ENCODE data around the gene ACTN4. TPM values are rescaled to one million over a fixed set of nuclear protein-coding genes. Genes with fewer than 3 reads are reported as not detected.

ACTN4 gene
- total and polyA plus RNA-seq, 10 of the 15 experiments (the other 5 are each of a cell fraction or from before 2014, with no cell fraction given) = 2.4 to 293 (median 72.5) TPM

DNA sequence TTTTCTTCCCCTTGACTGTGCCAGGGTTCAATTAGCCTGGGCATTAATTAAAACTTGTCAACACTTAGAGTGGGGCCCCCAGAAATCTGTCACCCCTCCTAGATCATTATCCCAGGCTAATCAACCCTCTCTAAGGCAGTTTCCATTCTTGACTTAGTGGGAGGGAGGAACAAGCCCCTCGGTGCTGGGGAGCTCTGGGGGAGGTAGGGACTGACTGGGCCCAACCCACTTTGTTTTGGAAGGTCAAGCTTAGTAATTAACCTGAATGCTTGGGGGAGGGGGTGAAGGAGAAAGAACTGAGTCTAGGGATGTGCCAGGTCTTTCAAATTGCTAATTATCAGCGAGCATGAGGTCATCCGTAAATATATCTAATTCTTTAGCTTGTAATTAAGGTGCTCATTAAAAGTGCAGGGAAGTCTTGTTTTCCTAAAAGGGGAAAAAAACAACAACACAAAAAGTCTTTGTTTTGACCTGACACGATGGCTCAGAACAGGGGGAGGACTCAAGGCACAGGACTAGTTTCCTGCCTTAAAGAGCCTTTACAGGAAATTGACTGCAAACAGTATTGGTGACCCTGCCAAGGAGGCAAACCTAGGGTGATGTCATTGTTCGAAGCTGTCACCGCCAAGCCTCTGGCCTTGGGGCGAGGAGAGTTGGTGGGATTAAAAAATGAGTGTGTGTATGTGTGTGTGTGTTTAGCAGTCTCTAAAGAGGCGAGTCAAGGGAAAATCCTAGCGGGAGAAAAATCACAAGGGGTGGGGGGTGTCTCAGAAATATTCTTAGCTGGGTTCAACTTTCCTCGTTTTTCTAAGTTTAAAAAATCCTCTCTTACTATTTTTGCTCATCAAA lies 19.4 kb downstream of the ACTN4 start:
- Histone ChIP-seq H2AFZ (ENCODE audit: control insufficient read depth, low read depth, low read length) (no peak overlapping the region), H4K20me1 (ENCODE audit: control insufficient read depth, insufficient read depth) (no peaks in the 10 kb centered on the region; the same call in 1 of the 2 replicates), H3K4me2 (ENCODE audit: control insufficient read depth, insufficient read depth) (peak overlapping the region; percentile 49), H3K4me3 (0 out of 2 replicates have a peak overlapping the region, but pooled peaks have one; percentile 37), H3K79me2 (ENCODE audit: control insufficient read depth, insufficient read depth, low read length) (peaks cover 83% of the 10 kb centered on the region), H3K27me3 (replicated peaks in 1 of 2; ENCODE audit: control insufficient read depth in 2 of 2, insufficient read depth in 2 of 2, low read length in 1 of 2) (no peaks in the 10 kb centered on the region), H3K9ac (ENCODE audit: control insufficient read depth, insufficient read depth, low read length) (peak overlapping the region; percentile 15; the same call in 1 of the 2 replicates), H3K9me3 (replicated peaks; ENCODE audit: control insufficient read depth, insufficient read depth, low read length) (no peaks in the 10 kb centered on the region), H3K4me1 (ENCODE audit: control insufficient read depth, insufficient read depth, low read length) (peaks cover 52% of the 10 kb centered on the region), H3K36me3 (ENCODE audit: control insufficient read depth in 2 of 2, insufficient read depth in 2 of 2, low read length in 1 of 2) (peaks cover 3 to 9% of the 10 kb centered on the region in 2 experiments), H3K27ac (ENCODE audit: control insufficient read depth, insufficient read depth) (peak overlapping the region; percentile 55)
- WGBS (ENCODE audit: insufficient coverage, insufficient replicate concordance, low lambda C conversion rate, missing lambda C conversion rate) = under 1% methylated on average over 10 of the region's 10 CpGs
- POLR2A ChIA-PET = interaction anchor here (0.6 kb wide), 5 partner anchors 13 to 197 kb away, joined by 3 to 6 read pairs (median 4); no protein-coding TSS in a partner anchor
- DNase-seq (ENCODE audit: low read depth, low spot score) = no peak
- ATAC-seq = peak; percentile 88
- TF ChIP-seq, protein P1, sequence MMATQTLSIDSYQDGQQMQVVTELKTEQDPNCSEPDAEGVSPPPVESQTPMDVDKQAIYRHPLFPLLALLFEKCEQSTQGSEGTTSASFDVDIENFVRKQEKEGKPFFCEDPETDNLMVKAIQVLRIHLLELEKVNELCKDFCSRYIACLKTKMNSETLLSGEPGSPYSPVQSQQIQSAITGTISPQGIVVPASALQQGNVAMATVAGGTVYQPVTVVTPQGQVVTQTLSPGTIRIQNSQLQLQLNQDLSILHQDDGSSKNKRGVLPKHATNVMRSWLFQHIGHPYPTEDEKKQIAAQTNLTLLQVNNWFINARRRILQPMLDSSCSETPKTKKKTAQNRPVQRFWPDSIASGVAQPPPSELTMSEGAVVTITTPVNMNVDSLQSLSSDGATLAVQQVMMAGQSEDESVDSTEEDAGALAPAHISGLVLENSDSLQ (IDR thresholded peaks at IDR 0.05) = peak; percentile 12; the same call in 1 of the 2 replicates
- TF ChIP-seq, protein P2, sequence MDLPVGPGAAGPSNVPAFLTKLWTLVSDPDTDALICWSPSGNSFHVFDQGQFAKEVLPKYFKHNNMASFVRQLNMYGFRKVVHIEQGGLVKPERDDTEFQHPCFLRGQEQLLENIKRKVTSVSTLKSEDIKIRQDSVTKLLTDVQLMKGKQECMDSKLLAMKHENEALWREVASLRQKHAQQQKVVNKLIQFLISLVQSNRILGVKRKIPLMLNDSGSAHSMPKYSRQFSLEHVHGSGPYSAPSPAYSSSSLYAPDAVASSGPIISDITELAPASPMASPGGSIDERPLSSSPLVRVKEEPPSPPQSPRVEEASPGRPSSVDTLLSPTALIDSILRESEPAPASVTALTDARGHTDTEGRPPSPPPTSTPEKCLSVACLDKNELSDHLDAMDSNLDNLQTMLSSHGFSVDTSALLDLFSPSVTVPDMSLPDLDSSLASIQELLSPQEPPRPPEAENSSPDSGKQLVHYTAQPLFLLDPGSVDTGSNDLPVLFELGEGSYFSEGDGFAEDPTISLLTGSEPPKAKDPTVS (IDR thresholded peaks at IDR 0.05; ENCODE audit: low read depth, low read length) = no peak
- peak; percentile 25; the same call in 1 of the 2 replicates for TF ChIP-seq GABPA (IDR thresholded peaks at IDR 0.05; ENCODE audit: low read depth)
- no peak for TF ChIP-seq KAT2A (conservative IDR thresholded peaks at IDR 0.05; ENCODE audit: control insufficient read depth, low read depth, low read length)
- peak; percentile 34 for TF ChIP-seq MTA2 (IDR thresholded peaks at IDR 0.05; ENCODE audit: low read depth)
- TF ChIP-seq, protein P3, sequence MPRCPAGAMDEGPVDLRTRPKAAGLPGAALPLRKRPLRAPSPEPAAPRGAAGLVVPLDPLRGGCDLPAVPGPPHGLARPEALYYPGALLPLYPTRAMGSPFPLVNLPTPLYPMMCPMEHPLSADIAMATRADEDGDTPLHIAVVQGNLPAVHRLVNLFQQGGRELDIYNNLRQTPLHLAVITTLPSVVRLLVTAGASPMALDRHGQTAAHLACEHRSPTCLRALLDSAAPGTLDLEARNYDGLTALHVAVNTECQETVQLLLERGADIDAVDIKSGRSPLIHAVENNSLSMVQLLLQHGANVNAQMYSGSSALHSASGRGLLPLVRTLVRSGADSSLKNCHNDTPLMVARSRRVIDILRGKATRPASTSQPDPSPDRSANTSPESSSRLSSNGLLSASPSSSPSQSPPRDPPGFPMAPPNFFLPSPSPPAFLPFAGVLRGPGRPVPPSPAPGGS (IDR thresholded peaks at IDR 0.05; ENCODE audit: borderline replicate concordance, insufficient read depth, low read depth, low read length, poor library complexity, severe bottlenecking) = peak; percentile 21
- TF ChIP-seq POLR2AphosphoS5 (IDR thresholded peaks at IDR 0.05; ENCODE audit: low read length) = no peak
- TF ChIP-seq ATF7 (IDR thresholded peaks at IDR 0.05; ENCODE audit: low read depth) = peak; percentile 91
- TF ChIP-seq CREM (IDR thresholded peaks at IDR 0.05; ENCODE audit: low read depth) = 0 out of 2 replicates have a peak, but pooled peaks have one; percentile 34
- 0 out of 2 replicates have a peak, but pooled peaks have one; percentile 32 for TF ChIP-seq CREB1 (IDR thresholded peaks at IDR 0.05; ENCODE audit: low read depth)
- TF ChIP-seq, protein P4, sequence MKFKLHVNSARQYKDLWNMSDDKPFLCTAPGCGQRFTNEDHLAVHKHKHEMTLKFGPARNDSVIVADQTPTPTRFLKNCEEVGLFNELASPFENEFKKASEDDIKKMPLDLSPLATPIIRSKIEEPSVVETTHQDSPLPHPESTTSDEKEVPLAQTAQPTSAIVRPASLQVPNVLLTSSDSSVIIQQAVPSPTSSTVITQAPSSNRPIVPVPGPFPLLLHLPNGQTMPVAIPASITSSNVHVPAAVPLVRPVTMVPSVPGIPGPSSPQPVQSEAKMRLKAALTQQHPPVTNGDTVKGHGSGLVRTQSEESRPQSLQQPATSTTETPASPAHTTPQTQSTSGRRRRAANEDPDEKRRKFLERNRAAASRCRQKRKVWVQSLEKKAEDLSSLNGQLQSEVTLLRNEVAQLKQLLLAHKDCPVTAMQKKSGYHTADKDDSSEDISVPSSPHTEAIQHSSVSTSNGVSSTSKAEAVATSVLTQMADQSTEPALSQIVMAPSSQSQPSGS (IDR thresholded peaks at IDR 0.05; ENCODE audit: low read length) = peak; percentile 50
- BruUV-seq (replicated peaks) = no TSS peak
- intact Hi-C loops (cut with micrococcal nuclease; ENCODE audit: unreplicated experiment) = no loop called here
- RAD21 ChIA-PET (ENCODE audit: unreplicated experiment) = no interaction called here
- SMC1A ChIA-PET (ENCODE audit: uncharacterized antibody, unreplicated experiment) = interaction anchor here (1.1 kb wide), 1 partner anchor 9 kb away, joined by 7 read pairs; no protein-coding TSS in a partner anchor
- in situ Hi-C loops (cut with MboI) = no loop called here
- CTCF ChIA-PET = interaction anchor here (0.6 to 1.4 kb wide), 5 partner anchors 29 to 435 kb away, joined by 3 to 5 read pairs (median 3); no protein-coding TSS in a partner anchor
- FAIRE-seq = peak; percentile 62

Data from GM12878 (cell line).